ENCODE measurements around the gene RNF31. TPM values are rescaled to one million over a fixed set of nuclear protein-coding genes. Genes with fewer than 3 reads are reported as not detected.

RNF31 gene
- total and polyA plus RNA-seq, 2 of the 13 experiments (the other 11 are each of a cell fraction or from before 2014, with no cell fraction given) = 48.2 to 86.8 TPM

GRCh38 chr14:24194873-24195185, 47.5 kb downstream of the RNF31 start (continued):
- TF ChIP-seq IRF1 (CRISPR knock-in tag; IDR thresholded peaks at IDR 0.05; ENCODE audit: low read depth) = 0 out of 2 replicates have a peak, but pooled peaks have one; percentile 70
- no peak; the same call in 1 of the 2 replicates for TF ChIP-seq ZNF101 (CRISPR knock-in tag; IDR thresholded peaks at IDR 0.05; ENCODE audit: borderline replicate concordance, low read depth)
- TF ChIP-seq KDM2A (CRISPR knock-in tag; IDR thresholded peaks at IDR 0.05; ENCODE audit: borderline replicate concordance, low read depth) = no peak
- no peak for TF ChIP-seq YEATS4 (CRISPR knock-in tag; IDR thresholded peaks at IDR 0.05; ENCODE audit: borderline replicate concordance)
- no peak for TF ChIP-seq HNRNPL (IDR thresholded peaks at IDR 0.05; ENCODE audit: low read depth, low read length)
- peak; percentile 52; the same call in 1 of the 2 replicates for TF ChIP-seq ZBTB38 (CRISPR knock-in tag; IDR thresholded peaks at IDR 0.05)
- no peak for TF ChIP-seq ZC3H4 (CRISPR knock-in tag; IDR thresholded peaks at IDR 0.05; ENCODE audit: borderline replicate concordance)
- no peak for TF ChIP-seq PRDM15 (CRISPR knock-in tag; IDR thresholded peaks at IDR 0.05)
- TF ChIP-seq ZNF296 (CRISPR knock-in tag; conservative IDR thresholded peaks at IDR 0.05) = no peak
- no peak for TF ChIP-seq ATF2 (CRISPR knock-in tag; IDR thresholded peaks at IDR 0.05)
- TF ChIP-seq ZBTB3 (CRISPR knock-in tag; IDR thresholded peaks at IDR 0.05; ENCODE audit: borderline replicate concordance, low read depth) = 0 out of 2 replicates have a peak, but pooled peaks have one; percentile 18
- TF ChIP-seq ZBTB49 (CRISPR knock-in tag; IDR thresholded peaks at IDR 0.05; ENCODE audit: borderline replicate concordance) = 0 out of 2 replicates have a peak, but pooled peaks have one; percentile 2
- no peak for TF ChIP-seq ZNF431 (CRISPR knock-in tag; IDR thresholded peaks at IDR 0.05; ENCODE audit: borderline replicate concordance, low read depth)
- peak; percentile 45; the same call in 1 of the 2 replicates for TF ChIP-seq ZNF691 (CRISPR knock-in tag; IDR thresholded peaks at IDR 0.05; ENCODE audit: borderline replicate concordance, low read depth)

Data from HepG2 (cell line).